Left lung (tissue), 10 donors: ENCODE data around the gene CTSH. TPM values are rescaled to one million over a fixed set of nuclear protein-coding genes. Genes with fewer than 3 reads are reported as not detected.

Source experiments
- ATAC-seq: fragments of 200-7000 bp; cut with Tn5 transposase; one replicate; pipeline ENCODE4 v1.9.1; 2020; ENCODE audit warnings: moderate library complexity
- DNase-seq, 4 donors: peaks; one replicate each; pipeline ENCODE4 v3.0.0-alpha.2; 2013 to 2020
- H3K27ac ChIP-seq, 2 donors: fragments of 200-600 bp; sonication (generic) in 1 of 2; one replicate each; pipeline versions ENCODE4 v1.5.0 to v1.8.0; 2020 to 2021
- H3K27me3 ChIP-seq, 2 donors: fragments of 200-600 bp; sonication (generic) in 1 of 2; one replicate each; pipeline versions ENCODE4 v1.5.0 to v1.8.0; 2020 to 2021
- H3K36me3 ChIP-seq, 2 donors: fragments of 200-600 bp; sonication (generic) in 1 of 2; one replicate each; pipeline versions ENCODE4 v1.5.0 to v1.8.0; 2020 to 2021
- H3K4me1 ChIP-seq, 2 donors: fragments of 200-600 bp; one replicate each; pipeline ENCODE4 v1.8.0; 2021
- H3K4me3 ChIP-seq, 2 donors: fragments of 200-600 bp; sonication (generic) in 1 of 2; one replicate each; pipeline versions ENCODE4 v1.5.0 to v1.8.0; 2020 to 2021; ENCODE audit warnings: mild to moderate bottlenecking in 1 of 2
- H3K9me3 ChIP-seq, 2 donors: fragments of 200-600 bp; sonication (generic) in 1 of 2; one replicate each; pipeline versions ENCODE4 v1.5.0 to v1.8.0; 2020 to 2021
- intact Hi-C, 2 donors: fragments of 100-400 bp; cut with DNase I; formaldehyde crosslinking; loops; one replicate each; pipeline versions ENCODE4 v1.11.2 to v1.14.2; 2022
- polyA plus RNA-seq, 6 donors: library from polyadenylated mRNA; unstranded; fragments of 120-200 nt; gene quantifications; one replicate each; pipeline ENCODE4 v1.2.1, GENCODE V29; 2013; ENCODE audit not compliant: insufficient read length in 6 of 6
- total RNA-seq, 2 donors: library from RNA; stranded (reverse); fragmentation: NEBNext Ultra II Directional; extraction: Animal tissue kit (Norgen Biotek cat#: 25700); gene quantifications; one replicate each; pipeline ENCODE4 v1.2.1, GENCODE V29; 2021
- TF ChIP-seq, protein P1 (sequence below), 2 donors: fragments of 200-600 bp; sonication (generic) in 1 of 2; IDR thresholded peaks; one replicate each; pipeline versions ENCODE4 v1.5.0 to v1.8.0; 2021; ENCODE audit warnings: antibody characterized with exemption in 2 of 2
- donor health status: DM: no; HTN: yes; CAD: no.
- donor health status: DM: no; HTN: no; CAD: no.

CTSH gene
- total and polyA plus RNA-seq, 8 donors: 97.5 to 1,298 (median 234) TPM

DNA sequence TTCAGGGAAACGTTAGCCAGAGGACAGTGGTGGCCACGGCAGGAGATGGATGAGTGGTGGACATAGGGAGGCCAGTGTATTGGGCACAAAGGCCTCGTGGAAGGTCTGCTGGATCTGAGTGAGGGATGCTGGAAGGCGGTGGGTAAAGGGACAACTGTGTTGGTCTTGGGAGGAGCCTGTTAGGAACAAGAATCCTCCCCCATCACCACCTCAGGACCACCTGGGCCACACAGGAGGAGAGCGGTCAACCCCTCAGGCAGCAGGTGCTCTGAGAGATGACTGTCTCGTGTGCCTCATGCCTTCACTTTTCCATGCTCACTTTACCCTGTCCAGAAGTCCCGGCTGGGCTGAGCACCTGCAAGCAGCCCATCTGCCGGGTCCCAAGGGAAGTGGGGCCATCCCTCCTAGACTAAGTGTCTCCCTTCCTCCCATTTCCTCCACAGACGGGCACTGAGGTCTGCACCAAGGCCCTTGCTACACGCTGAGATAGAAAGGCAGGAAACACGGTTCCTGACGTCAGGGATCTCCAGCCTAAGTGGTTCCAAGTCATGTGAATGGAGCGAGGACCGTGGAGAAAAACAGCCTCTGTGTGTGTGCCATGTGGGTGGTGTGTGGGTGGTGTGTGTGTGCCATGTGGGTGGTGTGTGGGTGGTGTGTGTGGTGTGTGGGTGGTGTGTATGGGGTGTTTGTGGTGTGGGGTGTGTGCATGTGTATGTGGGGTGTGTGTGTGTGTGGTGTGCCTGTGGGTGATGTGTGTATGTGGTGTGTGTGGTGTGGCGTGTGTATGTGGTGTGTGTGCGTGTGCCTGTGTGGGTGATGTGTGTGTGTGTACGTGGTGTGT lies 47.8 kb upstream of the CTSH start:
- no peaks in the 10 kb centered on the region for H3K36me3 ChIP-seq
- no peak overlapping the region for H3K4me3 ChIP-seq
- TF ChIP-seq, protein P1, sequence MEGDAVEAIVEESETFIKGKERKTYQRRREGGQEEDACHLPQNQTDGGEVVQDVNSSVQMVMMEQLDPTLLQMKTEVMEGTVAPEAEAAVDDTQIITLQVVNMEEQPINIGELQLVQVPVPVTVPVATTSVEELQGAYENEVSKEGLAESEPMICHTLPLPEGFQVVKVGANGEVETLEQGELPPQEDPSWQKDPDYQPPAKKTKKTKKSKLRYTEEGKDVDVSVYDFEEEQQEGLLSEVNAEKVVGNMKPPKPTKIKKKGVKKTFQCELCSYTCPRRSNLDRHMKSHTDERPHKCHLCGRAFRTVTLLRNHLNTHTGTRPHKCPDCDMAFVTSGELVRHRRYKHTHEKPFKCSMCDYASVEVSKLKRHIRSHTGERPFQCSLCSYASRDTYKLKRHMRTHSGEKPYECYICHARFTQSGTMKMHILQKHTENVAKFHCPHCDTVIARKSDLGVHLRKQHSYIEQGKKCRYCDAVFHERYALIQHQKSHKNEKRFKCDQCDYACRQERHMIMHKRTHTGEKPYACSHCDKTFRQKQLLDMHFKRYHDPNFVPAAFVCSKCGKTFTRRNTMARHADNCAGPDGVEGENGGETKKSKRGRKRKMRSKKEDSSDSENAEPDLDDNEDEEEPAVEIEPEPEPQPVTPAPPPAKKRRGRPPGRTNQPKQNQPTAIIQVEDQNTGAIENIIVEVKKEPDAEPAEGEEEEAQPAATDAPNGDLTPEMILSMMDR (IDR thresholded peaks at IDR 0.05): no peak
- peak; percentile 5 for ATAC-seq
- peaks cover 19 to 34% of the 10 kb centered on the region in 2 donors for H3K4me1 ChIP-seq
- peak in 2 of 4 donors; percentile 30 to 77 for DNase-seq
- H3K27me3 ChIP-seq: no peaks in the 10 kb centered on the region
- peak overlapping the region; percentile 2 to 83 for H3K27ac ChIP-seq
- H3K9me3 ChIP-seq: no peaks in the 10 kb centered on the region
- intact Hi-C loops: no loop called here

DNA sequence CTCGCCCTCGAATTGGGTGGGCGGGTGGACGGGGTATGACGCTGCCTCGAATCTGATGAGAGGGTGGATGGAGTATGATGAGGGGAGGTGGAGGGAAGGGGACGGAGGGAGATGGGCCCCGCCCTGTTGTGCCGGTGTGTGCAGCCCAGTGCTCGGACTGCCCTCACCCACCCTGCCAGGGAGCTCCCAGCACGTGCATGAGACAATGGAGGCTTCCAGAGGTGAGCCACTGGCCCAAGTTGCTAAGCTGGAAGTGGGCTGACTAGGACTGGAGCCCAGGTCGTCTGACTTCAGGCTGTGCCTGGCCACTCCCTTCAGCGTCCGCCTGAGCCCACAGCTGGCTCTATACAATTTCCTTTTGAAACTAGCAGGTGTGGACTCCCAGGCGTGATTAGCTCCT lies 47.0 kb upstream of the CTSH start:
- ATAC-seq (no peak), DNase-seq (no peak)
- Histone ChIP-seq H3K36me3 (no peaks in the 10 kb centered on the region), H3K27me3 (no peaks in the 10 kb centered on the region), H3K4me3 (no peak overlapping the region), H3K27ac (peak overlapping the region; percentile 2 to 67), H3K4me1 (peaks cover 19 to 35% of the 10 kb centered on the region in 2 donors), H3K9me3 (no peaks in the 10 kb centered on the region)
- intact Hi-C loops: no loop called here
- TF ChIP-seq, protein P1 (IDR thresholded peaks at IDR 0.05): no peak

DNA sequence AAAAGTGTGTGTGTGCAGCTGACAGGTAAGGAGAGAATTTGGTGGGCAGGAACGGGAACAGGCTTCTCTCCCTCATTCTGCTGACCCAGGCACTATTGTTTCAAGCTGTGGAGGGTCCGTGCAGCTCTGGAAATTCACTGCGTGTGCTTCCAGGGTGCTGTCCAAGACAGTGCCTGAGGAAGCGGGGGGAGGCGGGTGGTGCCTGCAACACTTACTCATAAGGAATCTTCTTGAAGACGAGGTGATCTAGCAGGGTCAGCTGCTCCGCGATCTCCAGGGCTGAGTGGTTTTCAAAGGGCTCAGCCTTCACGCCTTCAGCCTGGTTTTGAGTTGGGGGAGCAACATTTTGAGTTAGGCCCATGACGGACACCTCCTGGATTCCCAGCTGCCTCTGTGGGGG lies 46.6 kb upstream of the CTSH start:
- H3K27ac ChIP-seq: peak overlapping the region in 1 of 2 donors; percentile 75
- H3K36me3 ChIP-seq: no peaks in the 10 kb centered on the region
- DNase-seq (no peak), ATAC-seq (no peak)
- H3K4me1 ChIP-seq: peaks cover 19 to 35% of the 10 kb centered on the region in 2 donors
- no peaks in the 10 kb centered on the region for H3K9me3 ChIP-seq
- intact Hi-C loops: no loop called here
- H3K4me3 ChIP-seq: no peak overlapping the region
- H3K27me3 ChIP-seq: no peaks in the 10 kb centered on the region
- TF ChIP-seq, protein P1 (IDR thresholded peaks at IDR 0.05): no peak

DNA sequence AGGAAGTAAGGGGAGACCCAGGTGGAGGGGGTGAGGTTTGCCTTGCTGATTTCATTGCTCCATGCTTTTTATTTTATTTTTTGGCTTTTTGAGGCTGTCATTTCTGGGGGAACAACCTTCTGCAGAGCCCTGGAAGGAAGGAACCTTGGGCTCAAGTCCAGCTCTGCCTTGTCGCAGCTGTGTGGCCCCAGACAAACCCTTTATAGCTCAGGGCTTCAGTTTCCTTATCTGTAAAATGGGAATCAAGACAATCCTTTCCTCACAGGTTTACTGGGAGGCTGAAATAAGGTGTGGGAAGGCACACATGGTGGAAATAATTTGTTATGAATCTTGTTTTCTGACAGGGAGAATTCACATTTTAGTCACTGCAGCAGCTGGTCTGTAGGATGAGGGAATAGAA lies 45.4 kb upstream of the CTSH start:
- Histone ChIP-seq H3K27me3 (no peaks in the 10 kb centered on the region), H3K27ac (peak overlapping the region; percentile 11 to 75), H3K4me3 (no peak overlapping the region), H3K4me1 (peaks cover 19 to 35% of the 10 kb centered on the region in 2 donors), H3K9me3 (no peaks in the 10 kb centered on the region), H3K36me3 (no peaks in the 10 kb centered on the region)
- DNase-seq (no peak), ATAC-seq (no peak)
- TF ChIP-seq, protein P1 (IDR thresholded peaks at IDR 0.05): no peak
- intact Hi-C loops: no loop called here

DNA sequence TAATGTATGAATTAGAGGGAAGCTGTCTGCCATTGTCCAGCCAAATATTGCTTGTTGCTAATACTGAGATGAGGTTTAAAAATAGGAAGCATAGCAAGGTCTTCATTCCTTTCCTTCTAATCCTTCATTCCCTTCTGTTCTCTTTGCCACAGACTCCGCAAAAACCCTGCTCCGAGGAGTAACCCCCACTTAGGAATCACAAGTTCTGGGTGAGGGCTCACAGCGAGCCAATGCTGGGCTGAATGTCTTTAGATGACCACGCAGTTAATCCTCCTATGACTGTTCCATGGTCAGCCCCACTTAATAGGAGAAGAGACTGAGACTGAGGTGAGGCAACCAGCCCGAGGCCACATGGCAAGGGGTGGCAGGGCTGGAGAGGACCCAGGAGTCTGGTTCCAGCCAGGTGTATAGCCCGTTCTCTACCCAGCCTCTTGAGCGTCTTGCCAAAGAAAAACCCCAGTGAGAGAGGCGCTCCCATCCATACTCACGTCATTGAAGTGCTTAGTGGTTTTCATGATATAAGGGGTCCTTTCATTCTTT lies 44.9 kb upstream of the CTSH start:
- Histone ChIP-seq H3K27ac (peak overlapping the region; percentile 75 to 76), H3K9me3 (no peaks in the 10 kb centered on the region), H3K4me3 (no peak overlapping the region), H3K27me3 (no peaks in the 10 kb centered on the region), H3K4me1 (peaks cover 19 to 35% of the 10 kb centered on the region in 2 donors), H3K36me3 (no peaks in the 10 kb centered on the region)
- intact Hi-C loops: no loop called here
- ATAC-seq (peak; percentile 37), DNase-seq (peak in 1 of 4 donors; percentile 76)
- TF ChIP-seq, protein P1 (IDR thresholded peaks at IDR 0.05): no peak
